Measurements from ENCODE around the gene PCED1B. TPM values are rescaled to one million over a fixed set of nuclear protein-coding genes. Genes with fewer than 3 reads are reported as not detected.

PCED1B gene
- polyA plus RNA-seq, 1 donor (not counting 4 experiments of a cell fraction or from before 2014, with no cell fraction given), result 3.2 TPM

- no peak overlapping the region for H2AFZ ChIP-seq (ENCODE audit: control insufficient read depth, low read length)
- no peak overlapping the region for H3K27ac ChIP-seq (ENCODE audit: control insufficient read depth, insufficient read depth, low read length)
- no peaks in the 10 kb centered on the region for H3K9me3 ChIP-seq (ENCODE audit: control insufficient read depth, low read depth, low read length)
- H3K9me1 ChIP-seq (ENCODE audit: control insufficient read depth, extremely low read depth, insufficient read depth, low read length), result no peaks in the 10 kb centered on the region
- peaks cover 22% of the 10 kb centered on the region for H3K4me1 ChIP-seq (ENCODE audit: control insufficient read depth, extremely low read depth, insufficient read depth, low read length)
- H3K36me3 ChIP-seq (ENCODE audit: control insufficient read depth in 2 of 2, extremely low read depth in 1 of 2, insufficient read depth in 2 of 2, low read length in 2 of 2), result no peaks in the 10 kb centered on the region
- no peak overlapping the region for H3K4me3 ChIP-seq (ENCODE audit: control insufficient read depth in 2 of 3, extremely low read depth in 1 of 3, insufficient read depth in 2 of 3, low read depth in 1 of 3, low read length in 3 of 3)
- dilution Hi-C loops (cut with MboI; ENCODE audit: extremely low pct_ligation_motif_present, low sequenced_read_pairs), result no loop called here
- DNase-seq (ENCODE audit: low read depth, low spot score), result no peak
- TF ChIP-seq EZH2 (IDR thresholded peaks at IDR 0.05; ENCODE audit: low read length), result no peak
- TF ChIP-seq CTCF (optimal IDR thresholded peaks at IDR 0.05 in 1 of 3, IDR thresholded peaks at IDR 0.05 in 1 of 3, conservative IDR thresholded peaks at IDR 0.05 in 1 of 3; ENCODE audit: extremely low read depth in 1 of 3, insufficient read depth in 2 of 3, low read length in 3 of 3), result no peak
- H3K4me2 ChIP-seq (ENCODE audit: control insufficient read depth, extremely low read depth, insufficient read depth, low read depth, low read length), result no peak overlapping the region
- no peaks in the 10 kb centered on the region for H3K27me3 ChIP-seq (ENCODE audit: control insufficient read depth, extremely low read depth, insufficient read depth, low read length)
- H3K79me2 ChIP-seq (ENCODE audit: control insufficient read depth, insufficient read depth, low read length), result no peaks in the 10 kb centered on the region
- no peak overlapping the region for H3K9ac ChIP-seq (ENCODE audit: control insufficient read depth, extremely low read depth, insufficient read depth, low read length)
- no peak for FAIRE-seq
- H4K20me1 ChIP-seq (ENCODE audit: control insufficient read depth, extremely low read depth, insufficient read depth, low read length), result no peaks in the 10 kb centered on the region
These were observed 43.9 kb upstream of the PCED1B start for GRCh38 chr12:47035484-47035883.

- Histone ChIP-seq H2AFZ (ENCODE audit: control insufficient read depth, low read length) (no peak overlapping the region), H3K9me3 (ENCODE audit: control insufficient read depth, low read depth, low read length) (no peaks in the 10 kb centered on the region), H3K4me2 (ENCODE audit: control insufficient read depth, extremely low read depth, insufficient read depth, low read depth, low read length) (no peak overlapping the region), H3K9ac (ENCODE audit: control insufficient read depth, extremely low read depth, insufficient read depth, low read length) (no peak overlapping the region), H3K27me3 (ENCODE audit: control insufficient read depth, extremely low read depth, insufficient read depth, low read length) (no peaks in the 10 kb centered on the region), H3K4me3 (ENCODE audit: control insufficient read depth in 2 of 3, extremely low read depth in 1 of 3, insufficient read depth in 2 of 3, low read depth in 1 of 3, low read length in 3 of 3) (no peak overlapping the region), H3K27ac (ENCODE audit: control insufficient read depth, insufficient read depth, low read length) (no peak overlapping the region), H3K79me2 (ENCODE audit: control insufficient read depth, insufficient read depth, low read length) (no peaks in the 10 kb centered on the region), H4K20me1 (ENCODE audit: control insufficient read depth, extremely low read depth, insufficient read depth, low read length) (no peaks in the 10 kb centered on the region), H3K36me3 (ENCODE audit: control insufficient read depth in 2 of 2, extremely low read depth in 1 of 2, insufficient read depth in 2 of 2, low read length in 2 of 2) (no peaks in the 10 kb centered on the region), H3K4me1 (ENCODE audit: control insufficient read depth, extremely low read depth, insufficient read depth, low read length) (peaks cover 15% of the 10 kb centered on the region), H3K9me1 (ENCODE audit: control insufficient read depth, extremely low read depth, insufficient read depth, low read length) (no peaks in the 10 kb centered on the region)
- dilution Hi-C loops (cut with MboI; ENCODE audit: extremely low pct_ligation_motif_present, low sequenced_read_pairs), result no loop called here
- no peak for DNase-seq (ENCODE audit: low read depth, low spot score)
- TF ChIP-seq CTCF (optimal IDR thresholded peaks at IDR 0.05 in 1 of 3, IDR thresholded peaks at IDR 0.05 in 1 of 3, conservative IDR thresholded peaks at IDR 0.05 in 1 of 3; ENCODE audit: extremely low read depth in 1 of 3, insufficient read depth in 2 of 3, low read length in 3 of 3), result no peak
- no peak for TF ChIP-seq EZH2 (IDR thresholded peaks at IDR 0.05; ENCODE audit: low read length)
- no peak for FAIRE-seq
These were observed 41.1 kb upstream of the PCED1B start for GRCh38 chr12:47038270-47038748.

All from keratinocyte (primary cell).